Right lobe of liver (tissue), 6 donors: ENCODE data around the gene NUMB. TPM values are rescaled to one million over a fixed set of nuclear protein-coding genes. Genes with fewer than 3 reads are reported as not detected.

Experiments used
- ATAC-seq, 4 donors: fragments of 200-7000 bp; cut with Tn5 transposase; one replicate each; pipeline ENCODE4 v1.9.1; 2020; ENCODE audit warnings: mild to moderate bottlenecking in 4 of 4, moderate library complexity in 4 of 4
- DNase-seq, 3 donors: peaks; one replicate each; pipeline ENCODE4 v3.0.0-alpha.2; 2020
- H3K27ac ChIP-seq, 3 donors: fragments of 200-600 bp; one replicate each; pipeline ENCODE4 v1.8.0; 2022
- H3K27me3 ChIP-seq, 2 donors: fragments of 200-600 bp; one replicate each; pipeline ENCODE4 v1.8.0; 2022
- H3K36me3 ChIP-seq, 4 donors: fragments of 200-600 bp; sonication (generic) in 1 of 4; one replicate each; pipeline versions ENCODE4 v1.5.1 to v1.8.0; 2017 to 2022; ENCODE audit warnings: control low read depth in 1 of 4
- H3K4me1 ChIP-seq, 4 donors: fragments of 200-600 bp; sonication (generic) in 1 of 4; one replicate each; pipeline versions ENCODE4 v1.5.1 to v1.8.0; 2017 to 2022; ENCODE audit warnings: control low read depth in 1 of 4
- H3K4me3 ChIP-seq, 3 donors: fragments of 200-600 bp; one replicate each; pipeline ENCODE4 v1.8.0; 2022
- H3K9me3 ChIP-seq, 4 donors: fragments of 200-600 bp; sonication (generic) in 1 of 4; one replicate each; pipeline versions ENCODE4 v1.5.1 to v1.8.0; 2017 to 2022; ENCODE audit warnings: control low read depth in 1 of 4
- POLR2A ChIP-seq: fragments of 450-650 bp; IDR thresholded peaks from one replicate; pipeline ENCODE4 v1.6.1; 2017; ENCODE audit warnings: antibody characterized with exemption, mild to moderate bottlenecking
- WGBS: methylation state at CpG from one replicate; pipeline ENCODE4 v1.1.6; 2018; ENCODE audit warnings: low coverage, low lambda C conversion rate; ENCODE audit not compliant: insufficient coverage; ENCODE audit errors: missing lambda C conversion rate; 5-methylcytosine and 5-hydroxymethylcytosine counted together
- intact Hi-C, 2 donors: fragments of 100-400 bp; cut with DNase I; formaldehyde crosslinking; loops; one replicate each; pipeline versions ENCODE4 v1.11.2 to v1.14.1; 2022
- long read RNA-seq: library from polyadenylated mRNA; unstranded; transcript quantifications from one replicate; pipeline ENCODE4 v2.0.0, GENCODE V29; 2019
- total RNA-seq, 6 experiments: library from RNA; depleted of rRNA in 2 of 6; stranded (reverse); fragments of >200 nt in 2 of 6; fragmentation: NEBNext Ultra II Directional in 3 of 6; extraction: Animal tissue kit (Norgen Biotek cat#: 25700) in 3 of 6; gene quantifications; one replicate each; pipeline versions ENCODE4 v1.1.0 to v1.2.4, GENCODE V29; 2016 to 2023
- TF ChIP-seq, protein P1 (sequence below), 4 donors: fragments of 200-600 bp in 3 of 4; fragments of 450-650 bp in 1 of 4; IDR thresholded peaks; one replicate each; pipeline versions ENCODE4 v1.5.1 to v1.8.0; 2016 to 2022; ENCODE audit warnings: antibody characterized with exemption in 4 of 4, mild to moderate bottlenecking in 2 of 4
- donor health status: DM: no; HTN: yes; CAD: no.
- donor health status: DM: no; HTN: no; CAD: no.
- donor health status: DM: no; HTN: no; CAD: no.
- donor health status: DM: no; HTN: yes; CAD: no.
- donor health status: DM: no; HTN: yes; CAD: no.

The NUMB gene
- 10 to 100 TPM; 28.3 to 48.4 (median 43.7) TPM for total RNA-seq
- long read RNA-seq, partial matches to known transcripts: 2 of 6 reads
- long read RNA-seq, other reads (novel, unspliced or antisense): 3 of 6 reads

DNA sequence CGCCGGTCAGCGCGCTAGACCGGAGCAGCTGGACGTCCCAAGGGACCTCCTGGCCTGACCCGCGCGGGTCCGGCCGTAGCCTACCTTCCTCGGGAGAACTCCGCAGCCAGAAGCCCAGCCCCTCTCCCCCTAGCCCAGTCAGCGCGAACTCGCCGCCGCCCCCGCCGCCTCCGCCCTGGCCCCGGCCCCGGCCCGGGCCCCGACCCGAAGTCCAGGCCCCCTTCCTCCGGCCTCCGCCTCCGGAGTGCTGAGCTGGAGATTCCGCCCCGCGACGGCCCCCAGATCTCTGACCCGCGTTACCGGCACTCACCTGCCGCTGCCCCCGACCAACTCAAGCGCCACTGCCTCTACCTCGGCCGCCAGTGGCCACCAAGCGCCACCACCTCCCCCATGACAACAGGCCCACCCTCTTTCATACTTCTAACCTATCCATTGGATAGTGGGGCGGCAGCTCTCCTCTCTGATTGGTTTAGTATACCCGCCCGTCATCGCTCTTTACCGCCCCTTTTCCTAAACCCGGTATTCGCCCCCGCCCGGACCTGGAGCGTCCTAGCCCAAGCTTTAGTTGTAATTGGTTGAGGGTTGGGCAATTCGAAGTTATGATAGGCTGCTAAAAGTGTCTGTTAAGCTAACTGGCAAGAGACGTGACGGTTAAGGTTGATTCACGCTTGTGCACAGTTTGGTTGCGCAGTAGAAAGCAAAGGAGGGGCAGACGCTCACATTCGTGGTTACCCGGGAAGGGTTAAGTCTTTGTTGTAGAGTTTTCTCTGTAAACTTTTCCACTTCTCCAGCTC is at the start of gene NUMB:
Gene NUMB, minus strand, starts transcription at position 364 of the 794 bp plus-strand sequence. CDS start 102,795 bp downstream, outside the sequence.
- Histone ChIP-seq H3K4me1 (peaks cover 0 to 57% (median 6%) of the 10 kb centered on the region in 4 donors), H3K27ac (peak within 1 kb of the TSS; percentile 72 to 85 (median 83)), H3K27me3 (no peaks in the 10 kb centered on the region), H3K4me3 (peak within 1 kb of the TSS; percentile 74 to 80 (median 75)), H3K9me3 (no peaks in the 10 kb centered on the region), H3K36me3 (no peaks in the 10 kb centered on the region)
- ATAC-seq: peak; percentile 84 to 94 (median 87)
- intact Hi-C loops: no loop called here
- under 1% methylated on average over 43 of the region's 60 CpGs for WGBS
- peak; percentile 88 for TF ChIP-seq POLR2A
- TF ChIP-seq, protein P1, sequence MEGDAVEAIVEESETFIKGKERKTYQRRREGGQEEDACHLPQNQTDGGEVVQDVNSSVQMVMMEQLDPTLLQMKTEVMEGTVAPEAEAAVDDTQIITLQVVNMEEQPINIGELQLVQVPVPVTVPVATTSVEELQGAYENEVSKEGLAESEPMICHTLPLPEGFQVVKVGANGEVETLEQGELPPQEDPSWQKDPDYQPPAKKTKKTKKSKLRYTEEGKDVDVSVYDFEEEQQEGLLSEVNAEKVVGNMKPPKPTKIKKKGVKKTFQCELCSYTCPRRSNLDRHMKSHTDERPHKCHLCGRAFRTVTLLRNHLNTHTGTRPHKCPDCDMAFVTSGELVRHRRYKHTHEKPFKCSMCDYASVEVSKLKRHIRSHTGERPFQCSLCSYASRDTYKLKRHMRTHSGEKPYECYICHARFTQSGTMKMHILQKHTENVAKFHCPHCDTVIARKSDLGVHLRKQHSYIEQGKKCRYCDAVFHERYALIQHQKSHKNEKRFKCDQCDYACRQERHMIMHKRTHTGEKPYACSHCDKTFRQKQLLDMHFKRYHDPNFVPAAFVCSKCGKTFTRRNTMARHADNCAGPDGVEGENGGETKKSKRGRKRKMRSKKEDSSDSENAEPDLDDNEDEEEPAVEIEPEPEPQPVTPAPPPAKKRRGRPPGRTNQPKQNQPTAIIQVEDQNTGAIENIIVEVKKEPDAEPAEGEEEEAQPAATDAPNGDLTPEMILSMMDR (IDR thresholded peaks at IDR 0.05): peak in 1 of 4 donors; percentile 12
- peak; percentile 97 to 99 (median 97) for DNase-seq

DNA sequence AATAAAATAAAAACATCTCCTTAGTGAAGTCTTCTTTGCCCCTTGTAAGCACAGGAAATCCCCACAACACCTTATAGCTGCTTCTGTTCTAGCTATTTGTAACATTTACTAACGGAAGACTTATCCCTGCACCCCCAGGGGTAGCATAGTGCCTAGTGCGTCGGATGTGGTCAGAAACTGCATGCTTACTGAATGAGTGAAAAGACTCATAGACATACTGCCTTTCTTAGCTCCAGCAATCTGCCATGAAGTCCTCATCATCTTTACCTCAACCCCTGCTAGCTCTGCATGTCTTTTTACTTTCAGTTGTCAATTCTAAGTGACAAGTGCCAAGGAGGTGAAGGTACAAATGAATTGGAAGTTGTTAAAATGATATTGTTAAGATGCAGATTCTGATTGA is 45.3 kb upstream of the NUMB start:
- ATAC-seq: no peak
- WGBS: 96% methylated on average over 3 of the region's 3 CpGs
- H3K27ac ChIP-seq: no peak overlapping the region
- intact Hi-C loops: no loop called here
- no peak overlapping the region for H3K4me3 ChIP-seq
- H3K27me3 ChIP-seq: no peaks in the 10 kb centered on the region
- TF ChIP-seq POLR2A: no peak
- TF ChIP-seq, protein P1 (IDR thresholded peaks at IDR 0.05): no peak
- no peaks in the 10 kb centered on the region for H3K9me3 ChIP-seq
- H3K4me1 ChIP-seq: no peaks in the 10 kb centered on the region
- no peak for DNase-seq
- H3K36me3 ChIP-seq: no peaks in the 10 kb centered on the region

GRCh38 chr14:73502017-73502619 is 43.8 kb upstream of the NUMB start:
- peak overlapping the region in 2 of 3 donors; percentile 16 to 58 for H3K27ac ChIP-seq
- TF ChIP-seq POLR2A: no peak
- TF ChIP-seq, protein P1 (IDR thresholded peaks at IDR 0.05): no peak
- H3K27me3 ChIP-seq: no peaks in the 10 kb centered on the region
- no peak overlapping the region for H3K4me3 ChIP-seq
- no peaks in the 10 kb centered on the region for H3K4me1 ChIP-seq
- WGBS: 51% methylated on average over 10 of the region's 11 CpGs
- no peaks in the 10 kb centered on the region for H3K36me3 ChIP-seq
- intact Hi-C loops: no loop called here
- no peaks in the 10 kb centered on the region for H3K9me3 ChIP-seq
- DNase-seq (peak in 1 of 3 donors; percentile 66), ATAC-seq (peak; percentile 83 to 95 (median 90))

DNA sequence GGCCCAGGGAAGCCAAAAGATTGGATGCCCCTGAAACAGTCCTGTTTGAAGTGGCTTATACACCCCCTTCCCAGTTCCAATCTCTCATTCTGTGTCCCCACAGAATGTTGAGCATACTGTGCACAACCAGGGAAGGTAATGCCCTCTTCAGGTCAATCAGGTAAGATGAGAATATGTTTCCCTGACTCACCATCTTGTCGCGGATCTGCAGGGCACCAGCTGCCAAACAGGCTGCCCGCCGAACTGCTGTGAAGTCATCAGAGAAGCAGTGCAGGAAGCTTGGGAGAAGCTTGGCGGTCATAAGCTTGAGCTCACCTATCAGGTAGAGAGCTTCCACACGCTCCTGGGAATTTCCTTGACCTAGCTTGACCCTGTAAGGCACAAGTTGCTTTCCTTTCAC is 42.0 kb upstream of the NUMB start:
- H3K4me1 ChIP-seq: no peaks in the 10 kb centered on the region
- H3K9me3 ChIP-seq: no peaks in the 10 kb centered on the region
- intact Hi-C loops: no loop called here
- WGBS: no CpG with 5 or more reads among the region's 6 CpGs
- ATAC-seq (no peak), DNase-seq (no peak)
- no peak overlapping the region for H3K4me3 ChIP-seq
- TF ChIP-seq, protein P1 (IDR thresholded peaks at IDR 0.05): no peak
- TF ChIP-seq POLR2A: no peak
- no peaks in the 10 kb centered on the region for H3K36me3 ChIP-seq
- no peaks in the 10 kb centered on the region for H3K27me3 ChIP-seq
- H3K27ac ChIP-seq: no peak overlapping the region
